ENCODE results near the gene IGF2. TPM values are rescaled to one million over a fixed set of nuclear protein-coding genes. Genes with fewer than 3 reads are reported as not detected.

Gene IGF2
- total and polyA plus RNA-seq, 2 of the 8 experiments (the other 6 are each of a cell fraction or from before 2014, with no cell fraction given), result 0.74 to 1.5 TPM

- Histone ChIP-seq H3K56ac (replicated peaks; ENCODE audit: insufficient read length, low read depth, low read length) (no peak overlapping the region), H3K18ac (ENCODE audit: extremely low read depth, low read length) (no peak overlapping the region), H4K91ac (replicated peaks; ENCODE audit: insufficient read length, low read length) (no peak overlapping the region), H3K4me3 (ENCODE audit: extremely low read depth in 1 of 4, insufficient read depth in 2 of 4, low read depth in 3 of 4, low read length in 4 of 4) (no peak overlapping the region), H3K4me1 (replicated peaks in 1 of 4; ENCODE audit: control insufficient read depth in 3 of 4, insufficient read depth in 4 of 4, low read length in 3 of 4) (peaks cover 0 to 2% (median 0%) of the 10 kb centered on the region in 4 experiments; a peak in 1 of 7 replicates), H2BK5ac (ENCODE audit: low read depth, low read length) (no peak overlapping the region), H2BK120ac (replicated peaks; ENCODE audit: low read depth, low read length) (no peak overlapping the region), H3K79me2 (ENCODE audit: control insufficient read depth in 1 of 2, insufficient read depth in 2 of 2, low read length in 2 of 2) (no peaks in the 10 kb centered on the region), H3K79me1 (ENCODE audit: low read depth, low read length) (no peaks in the 10 kb centered on the region), H3K9ac (replicated peaks in 1 of 4; ENCODE audit: extremely low read depth in 1 of 4, low read depth in 3 of 4, low read length in 3 of 4) (no peak overlapping the region), H2AFZ (ENCODE audit: low read length) (no peak overlapping the region), H2BK20ac (ENCODE audit: low read length) (no peak overlapping the region), H3K27me3 (replicated peaks in 1 of 4; ENCODE audit: control insufficient read depth in 3 of 4, extremely low read depth in 1 of 4, insufficient read depth in 3 of 4, low read length in 3 of 4) (no peaks in the 10 kb centered on the region; a peak in 2 of 7 replicates), H4K20me1 (replicated peaks in 1 of 2; ENCODE audit: control insufficient read depth in 1 of 2, insufficient read depth in 2 of 2, low read length in 2 of 2) (peaks cover 0 to 3% of the 10 kb centered on the region in 2 experiments), H3K9me3 (ENCODE audit: insufficient read depth in 2 of 2, low read depth in 1 of 2, low read length in 1 of 2) (no peaks in the 10 kb centered on the region), H3K4me2 (ENCODE audit: insufficient read depth in 1 of 2, low read depth in 2 of 2, low read length in 2 of 2) (no peak overlapping the region), H3K36me3 (ENCODE audit: control insufficient read depth in 2 of 4, insufficient read depth in 4 of 4, low read length in 3 of 4) (no peaks in the 10 kb centered on the region), H4K5ac (ENCODE audit: insufficient read length, low read depth, low read length) (no peak overlapping the region), H3K23me2 (ENCODE audit: low read depth, low read length) (no peaks in the 10 kb centered on the region), H3K14ac (ENCODE audit: insufficient read length) (no peak overlapping the region), H4K8ac (ENCODE audit: extremely low read depth, insufficient read depth, low read length) (no peak overlapping the region), H2BK15ac (ENCODE audit: low read length) (no peak overlapping the region), H2BK12ac (ENCODE audit: low read depth, low read length) (no peak overlapping the region), H2AK5ac (ENCODE audit: low read depth, low read length) (no peak overlapping the region), H3K4ac (replicated peaks; ENCODE audit: insufficient read length, low read depth, low read length) (no peak overlapping the region), H3K23ac (ENCODE audit: insufficient read length) (no peak overlapping the region), H3K27ac (ENCODE audit: low read depth, low read length) (no peak overlapping the region)
- no peak for FAIRE-seq
- 94% methylated on average over 6 of the region's 10 CpGs; no CpG with 5 or more reads in 1 of the 2 experiments for whole genome bisulfite sequencing, 2 experiments (ENCODE audit: extremely low coverage in 1 of 2, insufficient coverage in 1 of 2, insufficient read length in 1 of 2, insufficient replicate concordance in 2 of 2, low coverage in 1 of 2, low lambda C conversion rate in 2 of 2, missing lambda C conversion rate in 1 of 2)
- ChIA-PET CTCF (ENCODE audit: partially characterized antibody) (interaction anchor here (0.6 to 20.6 kb wide), 13 partner anchors 5 to 507 kb away, joined by 3 to 551 read pairs (median 166); partner anchors contain the start of genes INS, LSP1, MRPL23 and SYT8), POLR2A (ENCODE audit: partially characterized antibody) (no interaction called here)
- DNase-seq (ENCODE audit: low read depth in 1 of 2, low spot score in 2 of 2), result no peak
- no peak for TF ChIP-seq BCL11A (IDR thresholded peaks at IDR 0.05; ENCODE audit: low read depth in 2 of 2, low read length in 2 of 2)
- no peak for TF ChIP-seq PHF8 (conservative IDR thresholded peaks at IDR 0.05; ENCODE audit: low read depth, low read length)
- no peak for TF ChIP-seq TAF7 (optimal IDR thresholded peaks at IDR 0.05; ENCODE audit: borderline replicate concordance, low read depth, low read length)
- no peak for TF ChIP-seq NRF1 (IDR thresholded peaks at IDR 0.05; ENCODE audit: low read depth, low read length)
- TF ChIP-seq CBX5 (IDR thresholded peaks at IDR 0.05; ENCODE audit: low read depth, low read length), result no peak
- no peak for TF ChIP-seq YY1 (IDR thresholded peaks at IDR 0.05; ENCODE audit: low read depth, low read length)
- TF ChIP-seq SUZ12 (IDR thresholded peaks at IDR 0.05; ENCODE audit: low read length), result no peak
- no peak for TF ChIP-seq RNF2 (IDR thresholded peaks at IDR 0.05; ENCODE audit: borderline replicate concordance, low read depth, low read length, missing control alignments, poor library complexity, severe bottlenecking)
- TF ChIP-seq JUN (IDR thresholded peaks at IDR 0.05; ENCODE audit: low read depth, low read length), result no peak
- TF ChIP-seq CTCF (IDR thresholded peaks at IDR 0.05; ENCODE audit: control extremely low read depth in 1 of 3, insufficient read depth in 1 of 3, low read depth in 1 of 3, low read length in 3 of 3), result no peak
- no peak for TF ChIP-seq EP300 (IDR thresholded peaks at IDR 0.05; ENCODE audit: borderline replicate concordance in 1 of 2, low read depth in 2 of 2, low read length in 2 of 2)
Observed at GRCh38 chr11:2158966-2159365, 19.8 kb upstream of the IGF2 start.

All from H1 (cell line).